Measurements from ENCODE around the gene HKDC1. TPM values are rescaled to one million over a fixed set of nuclear protein-coding genes. Genes with fewer than 3 reads are reported as not detected.
"Not testable (repeated sequence)": the region's sequence is repeated elsewhere in the genome, so short reads cannot be mapped to it uniquely, and the experiment has no call there.

Gene HKDC1
- total RNA-seq, 1 donor from 2014 or later: 42.0 TPM

DNA sequence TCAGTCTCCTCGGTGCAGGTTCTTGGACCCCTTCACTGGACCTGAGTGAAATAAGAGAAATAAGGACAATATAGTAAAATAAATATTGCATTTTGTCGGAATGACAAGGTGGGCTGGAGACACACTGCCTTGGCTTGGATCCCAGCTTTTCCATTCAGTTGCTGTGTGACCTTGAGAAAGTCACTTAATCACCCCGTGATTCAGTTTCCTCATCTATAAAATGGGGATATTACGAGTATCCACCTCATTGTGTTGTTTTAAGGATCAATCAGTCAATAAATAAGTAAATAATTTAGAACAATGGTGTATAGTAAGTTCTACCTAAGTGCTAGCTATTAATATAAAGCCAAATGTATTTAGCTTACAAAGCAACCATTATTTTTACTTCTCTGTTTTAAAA, 87.3 kb downstream of the HKDC1 start:
- TF ChIP-seq, protein P1, sequence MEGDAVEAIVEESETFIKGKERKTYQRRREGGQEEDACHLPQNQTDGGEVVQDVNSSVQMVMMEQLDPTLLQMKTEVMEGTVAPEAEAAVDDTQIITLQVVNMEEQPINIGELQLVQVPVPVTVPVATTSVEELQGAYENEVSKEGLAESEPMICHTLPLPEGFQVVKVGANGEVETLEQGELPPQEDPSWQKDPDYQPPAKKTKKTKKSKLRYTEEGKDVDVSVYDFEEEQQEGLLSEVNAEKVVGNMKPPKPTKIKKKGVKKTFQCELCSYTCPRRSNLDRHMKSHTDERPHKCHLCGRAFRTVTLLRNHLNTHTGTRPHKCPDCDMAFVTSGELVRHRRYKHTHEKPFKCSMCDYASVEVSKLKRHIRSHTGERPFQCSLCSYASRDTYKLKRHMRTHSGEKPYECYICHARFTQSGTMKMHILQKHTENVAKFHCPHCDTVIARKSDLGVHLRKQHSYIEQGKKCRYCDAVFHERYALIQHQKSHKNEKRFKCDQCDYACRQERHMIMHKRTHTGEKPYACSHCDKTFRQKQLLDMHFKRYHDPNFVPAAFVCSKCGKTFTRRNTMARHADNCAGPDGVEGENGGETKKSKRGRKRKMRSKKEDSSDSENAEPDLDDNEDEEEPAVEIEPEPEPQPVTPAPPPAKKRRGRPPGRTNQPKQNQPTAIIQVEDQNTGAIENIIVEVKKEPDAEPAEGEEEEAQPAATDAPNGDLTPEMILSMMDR (conservative IDR thresholded peaks at IDR 0.05; ENCODE audit: low read depth, low read length): no peak
- no peak overlapping the region for H3K4me3 ChIP-seq (ENCODE audit: low read depth, low read length)
- DNase-seq (ENCODE audit: low read depth): no peak

DNA sequence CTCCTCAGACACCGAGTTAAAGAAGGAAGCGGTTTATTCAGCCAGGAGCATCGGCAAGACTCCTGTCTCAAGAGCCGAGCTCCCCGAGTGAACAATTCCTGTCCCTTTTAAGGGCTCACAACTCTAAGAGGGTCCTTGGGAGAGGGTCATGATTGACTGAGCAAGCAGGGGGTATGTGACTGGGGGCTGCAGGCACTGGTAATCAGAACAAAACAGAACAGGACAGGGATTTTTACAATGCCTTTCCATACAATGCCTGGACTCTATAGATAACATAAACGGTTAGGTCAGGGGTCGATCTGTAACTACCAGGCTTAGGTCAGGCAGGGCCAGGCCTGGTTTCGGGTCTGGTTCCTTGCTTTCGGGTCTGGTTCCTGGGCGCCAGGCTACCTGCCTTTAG, 88.2 kb downstream of the HKDC1 start:
- not testable (repeated sequence) for H3K4me3 ChIP-seq (ENCODE audit: low read depth, low read length); DNase-seq (ENCODE audit: low read depth)

DNA sequence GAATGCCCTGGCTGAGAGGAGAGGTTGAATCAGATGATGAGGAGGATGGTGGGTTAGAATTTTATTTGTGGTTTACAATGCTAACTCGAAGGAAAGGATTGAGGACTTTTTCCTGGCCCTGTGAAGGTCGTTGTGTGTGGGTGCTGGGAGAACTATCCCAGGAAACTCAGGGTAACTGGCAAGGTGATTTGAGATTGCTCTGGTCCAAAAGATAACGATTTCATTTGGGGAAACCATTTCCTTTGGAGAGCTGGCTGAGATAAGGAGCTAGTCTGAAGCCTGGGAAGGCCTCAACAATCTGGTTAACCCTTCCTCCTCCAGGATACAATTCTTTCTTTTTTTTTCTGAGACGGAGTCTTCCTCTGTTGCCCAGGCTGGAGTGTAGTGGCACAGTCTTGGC, 91.2 kb downstream of the HKDC1 start:
- no peak for DNase-seq (ENCODE audit: low read depth)
- TF ChIP-seq, protein P1 (conservative IDR thresholded peaks at IDR 0.05; ENCODE audit: low read depth, low read length): no peak
- H3K4me3 ChIP-seq (ENCODE audit: low read depth, low read length): no peak overlapping the region

DNA sequence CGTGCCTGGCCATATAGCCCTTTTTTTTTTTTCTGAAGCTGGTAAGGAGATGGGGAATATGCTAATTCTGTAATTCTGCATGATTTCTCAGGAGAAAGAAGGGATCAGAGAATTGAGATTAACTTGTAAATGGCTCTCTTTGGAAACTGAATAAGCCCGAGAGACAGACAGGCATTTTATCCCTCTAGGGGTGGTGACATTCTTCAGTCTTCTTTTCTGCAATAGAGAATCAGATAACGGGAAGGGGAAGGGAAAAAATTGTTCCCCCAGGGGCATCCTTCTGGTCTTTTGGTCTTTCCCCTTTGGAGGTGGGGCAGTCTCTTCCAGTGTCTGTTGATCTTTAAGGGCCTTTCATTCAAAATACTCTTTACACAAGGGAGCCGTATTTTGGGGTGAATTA, 92.4 kb downstream of the HKDC1 start:
- DNase-seq (ENCODE audit: low read depth): no peak
- TF ChIP-seq, protein P1 (conservative IDR thresholded peaks at IDR 0.05; ENCODE audit: low read depth, low read length): no peak
- H3K4me3 ChIP-seq (ENCODE audit: low read depth, low read length): no peak overlapping the region

DNA sequence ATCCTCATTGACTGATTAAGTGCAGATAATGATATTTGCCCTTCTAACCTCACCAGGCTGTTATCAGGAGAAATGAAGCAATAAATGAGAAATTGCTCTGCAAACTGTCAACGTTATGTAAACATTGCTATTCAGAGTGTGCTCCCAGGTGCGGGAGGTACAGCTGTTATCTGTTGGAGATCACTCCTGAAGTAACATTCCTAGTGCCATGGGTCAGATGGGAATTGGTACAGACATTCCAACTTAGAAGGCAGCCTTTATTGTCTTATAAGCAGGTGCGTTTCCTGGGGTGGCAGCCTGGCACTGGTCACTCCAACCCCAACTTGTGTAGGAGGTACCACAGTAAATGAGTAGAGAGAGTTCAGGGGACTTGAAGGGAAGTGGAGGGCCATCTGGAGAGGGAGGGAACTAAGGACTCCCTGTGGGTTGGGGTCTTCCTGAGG, 95.0 kb downstream of the HKDC1 start:
- TF ChIP-seq, protein P1 (conservative IDR thresholded peaks at IDR 0.05; ENCODE audit: low read depth, low read length): no peak
- no peak for DNase-seq (ENCODE audit: low read depth)
- H3K4me3 ChIP-seq (ENCODE audit: low read depth, low read length): no peak overlapping the region

DNA sequence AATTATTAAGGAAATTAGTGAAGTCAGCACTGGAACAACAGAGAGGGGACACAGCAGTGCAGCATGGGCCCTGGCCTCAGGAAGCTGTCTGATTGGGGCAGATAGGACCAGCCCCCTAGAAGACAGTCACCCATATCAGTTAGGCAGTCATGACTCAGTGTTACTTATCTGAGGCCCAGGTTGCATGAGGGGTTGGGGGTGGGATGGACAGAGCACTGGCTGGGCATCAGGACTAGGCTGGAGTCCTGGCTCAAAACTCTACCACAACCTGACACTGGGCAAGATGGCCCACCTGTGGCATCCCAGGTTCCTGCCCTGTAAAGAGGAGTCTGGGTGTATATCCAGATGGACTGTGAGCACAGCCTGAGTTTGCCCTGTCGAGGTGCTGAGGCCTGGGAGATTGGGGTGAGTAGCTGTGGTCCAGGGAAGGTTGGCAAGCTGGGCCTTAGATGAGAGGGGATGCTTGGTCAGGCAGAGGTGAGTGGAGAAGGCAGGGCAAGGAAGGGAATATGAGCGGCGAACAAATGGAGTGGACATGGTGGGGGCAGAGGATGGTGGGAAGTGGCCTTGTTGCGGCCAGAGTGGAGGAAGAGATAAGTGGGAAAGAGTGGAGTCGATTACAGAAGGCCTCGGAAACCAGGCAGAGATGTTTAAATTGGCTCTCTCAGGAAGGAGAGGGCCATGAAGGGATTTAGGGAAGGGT, 95.6 kb downstream of the HKDC1 start:
- TF ChIP-seq, protein P1 (conservative IDR thresholded peaks at IDR 0.05; ENCODE audit: low read depth, low read length): no peak
- H3K4me3 ChIP-seq (ENCODE audit: low read depth, low read length): no peak overlapping the region
- no peak for DNase-seq (ENCODE audit: low read depth)

DNA sequence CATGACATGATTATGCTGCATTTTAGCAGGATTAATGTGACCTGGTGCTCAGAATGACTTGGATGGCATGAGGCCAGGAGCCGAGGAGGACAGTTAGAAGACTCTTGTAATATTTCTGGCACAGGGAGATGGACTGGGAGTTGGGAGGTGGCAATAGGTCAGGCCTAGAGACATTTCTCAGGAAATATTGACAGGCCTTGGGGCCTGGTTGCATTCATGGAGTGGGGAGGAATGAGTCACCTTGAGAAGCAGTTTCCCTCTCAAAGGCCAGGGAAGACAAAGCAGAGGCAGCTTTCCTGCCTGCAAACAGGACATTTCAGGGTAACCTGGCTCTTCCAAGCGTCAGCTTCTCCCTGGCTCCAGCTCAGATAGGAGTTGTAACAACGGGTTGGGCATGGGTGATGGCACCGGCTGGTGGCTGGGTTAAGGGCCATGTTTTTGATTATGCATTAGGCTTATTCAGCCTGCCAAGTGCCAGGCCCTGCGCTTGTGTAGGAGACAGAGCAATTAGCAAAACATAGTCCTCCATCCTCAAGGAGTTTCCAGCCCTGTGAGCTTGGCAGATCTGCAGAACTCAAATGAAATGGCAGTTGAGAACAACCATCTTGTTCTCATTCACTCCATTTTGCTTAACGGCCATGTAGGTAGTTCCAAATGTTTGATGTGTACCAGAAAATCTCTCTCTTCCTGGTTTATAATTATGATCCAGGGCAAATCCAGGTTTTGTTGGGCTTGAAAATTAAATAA, 96.4 kb downstream of the HKDC1 start:
- TF ChIP-seq, protein P1 (conservative IDR thresholded peaks at IDR 0.05; ENCODE audit: low read depth, low read length): no peak
- DNase-seq (ENCODE audit: low read depth): no peak
- H3K4me3 ChIP-seq (ENCODE audit: low read depth, low read length): no peak overlapping the region

Other genes with a start within 250 kb of the HKDC1 start
- gene KIFBP, start 231.5 kb upstream of the HKDC1 start, total RNA-seq: 51.4 and 69.2 TPM in 2 replicates
- gene SRGN, start 132.2 kb upstream of the HKDC1 start, total RNA-seq: 8.5 and 121 TPM in 2 replicates
- gene VPS26A, start 96.2 kb upstream of the HKDC1 start, total RNA-seq: 23.6 and 25.0 TPM in 2 replicates
- gene SUPV3L1, start 40.1 kb upstream of the HKDC1 start, total RNA-seq: 29.0 and 38.0 TPM in 2 replicates
- gene HK1, start 58.2 kb downstream of the HKDC1 start, total RNA-seq: 84.4 and 99.7 TPM in 2 replicates
- 0.23 TPM in 1 of 2 replicates, not detected in the other for gene TACR2, start 196.6 kb downstream of the HKDC1 start, total RNA-seq
- 26.4 and 28.6 TPM in 2 replicates for gene TSPAN15, start 231.1 kb downstream of the HKDC1 start, total RNA-seq

Measured in epithelial cell of proximal tubule (primary cell).